GM19240 (cell line): ENCODE results near the gene KHDRBS2.
"Not testable (repeated sequence)": the region's sequence is repeated elsewhere in the genome, so short reads cannot be mapped to it uniquely, and the experiment has no call there.

Source experiments
- DNase-seq: peaks from one replicate; pipeline ENCODE4 v3.0.0; 2011; ENCODE audit warnings: low spot score; ENCODE audit not compliant: insufficient read length

Gene KHDRBS2

DNA sequence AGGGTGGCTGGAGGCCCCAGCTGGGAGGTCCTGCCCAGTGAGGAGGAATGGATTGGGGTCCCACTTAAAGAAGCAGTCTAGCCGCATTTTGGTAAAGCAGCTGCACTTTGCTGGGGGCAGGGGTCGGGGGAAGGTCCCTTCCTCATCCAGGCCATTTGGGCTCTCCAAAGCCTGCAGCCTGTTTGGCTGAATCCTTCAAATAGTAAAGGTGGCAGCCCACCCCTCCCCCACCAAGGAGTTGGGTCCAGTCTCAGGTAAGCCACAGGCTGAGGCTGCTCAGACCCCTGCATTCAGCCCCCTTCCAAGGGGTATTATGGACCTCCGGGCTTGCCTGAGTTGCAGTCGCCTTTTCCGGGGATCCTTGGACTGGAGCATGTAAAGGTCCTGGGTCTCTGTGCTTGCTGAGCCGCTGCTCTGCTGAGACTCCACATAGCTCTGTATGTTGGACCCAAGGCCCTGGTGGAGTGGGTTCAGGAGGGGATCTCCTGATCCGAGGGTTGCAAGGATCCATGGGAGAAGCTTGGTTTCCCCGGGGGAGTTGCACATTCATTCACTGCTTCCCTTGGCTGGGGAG, 417.4 kb downstream of the KHDRBS2 start:
- no peak for DNase-seq

DNA sequence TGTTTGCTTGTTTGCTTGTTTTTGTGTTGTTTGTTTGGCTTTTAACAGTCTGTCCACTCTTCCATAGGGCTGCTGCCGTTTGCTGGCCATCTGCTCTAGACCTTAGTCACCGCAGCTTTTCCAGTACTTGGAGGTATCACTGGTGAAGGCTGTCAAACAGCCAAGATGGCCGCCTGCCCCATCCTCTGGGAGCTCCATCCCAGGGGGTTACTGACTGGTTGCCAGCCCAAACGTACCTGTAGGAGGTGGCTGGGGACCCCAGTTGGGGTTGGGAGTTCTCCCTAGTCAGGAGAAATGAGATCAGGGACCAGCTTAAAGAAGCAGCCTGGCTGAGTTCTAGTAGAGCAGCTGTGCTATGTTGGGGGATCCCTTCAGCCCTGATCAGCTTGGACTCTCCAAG, 418.4 kb downstream of the KHDRBS2 start:
- no peak for DNase-seq

DNA sequence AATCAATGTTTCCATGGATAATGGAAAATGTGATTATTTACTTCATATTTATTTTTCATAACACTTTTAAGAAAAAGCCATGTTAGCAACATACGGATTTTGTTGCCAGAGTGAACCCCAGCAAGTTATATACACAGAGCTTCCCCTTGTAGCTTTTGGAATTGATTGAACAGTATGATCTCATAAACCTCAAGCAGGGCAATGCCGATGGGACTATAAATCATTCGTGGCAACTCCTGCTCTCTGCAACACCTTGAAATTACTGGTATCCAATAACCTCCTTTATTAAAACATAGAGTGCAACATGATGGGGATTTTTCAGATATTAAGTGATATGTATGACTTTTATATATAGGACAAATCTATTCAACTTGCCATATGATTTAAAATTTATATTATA, 428.5 kb downstream of the KHDRBS2 start:
- no peak for DNase-seq

DNA sequence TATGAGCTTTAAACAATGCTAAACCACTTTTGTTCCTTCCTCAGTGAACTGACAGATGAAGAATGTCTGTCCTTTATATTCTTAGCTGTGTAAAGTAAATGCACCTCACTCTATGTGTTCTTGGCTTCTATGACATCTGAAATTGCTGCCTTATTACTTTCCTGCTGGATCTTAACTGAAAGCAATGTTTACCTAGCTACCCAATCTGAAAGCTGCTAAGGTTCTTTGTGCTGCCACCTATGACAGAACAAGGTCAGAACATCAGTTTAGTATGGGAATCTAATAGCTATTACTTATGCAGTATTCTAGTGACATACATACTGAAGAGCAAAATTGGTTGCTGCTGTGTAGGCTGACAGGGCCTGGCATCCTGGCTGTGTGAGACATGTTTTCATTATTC, 444.1 kb downstream of the KHDRBS2 start:
- no peak for DNase-seq

DNA sequence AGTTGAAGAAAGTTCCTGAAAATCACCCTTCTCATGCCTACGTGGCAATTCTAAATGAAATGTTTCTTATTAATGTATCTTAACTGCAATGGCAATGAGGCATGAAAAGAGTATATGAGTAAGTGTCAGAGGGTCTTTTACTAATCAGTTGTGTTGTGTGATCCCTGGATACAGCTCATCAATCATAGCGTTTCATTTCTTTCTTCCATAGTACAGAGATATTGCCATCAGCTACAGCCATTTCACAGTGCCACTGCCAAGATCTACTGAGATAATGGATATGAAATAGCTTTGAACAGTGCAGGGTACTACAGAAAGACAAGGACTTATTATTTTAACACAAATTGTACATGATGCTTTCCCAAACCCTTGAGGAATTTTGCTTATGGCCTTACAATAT, 450.8 kb downstream of the KHDRBS2 start:
- DNase-seq: no peak

DNA sequence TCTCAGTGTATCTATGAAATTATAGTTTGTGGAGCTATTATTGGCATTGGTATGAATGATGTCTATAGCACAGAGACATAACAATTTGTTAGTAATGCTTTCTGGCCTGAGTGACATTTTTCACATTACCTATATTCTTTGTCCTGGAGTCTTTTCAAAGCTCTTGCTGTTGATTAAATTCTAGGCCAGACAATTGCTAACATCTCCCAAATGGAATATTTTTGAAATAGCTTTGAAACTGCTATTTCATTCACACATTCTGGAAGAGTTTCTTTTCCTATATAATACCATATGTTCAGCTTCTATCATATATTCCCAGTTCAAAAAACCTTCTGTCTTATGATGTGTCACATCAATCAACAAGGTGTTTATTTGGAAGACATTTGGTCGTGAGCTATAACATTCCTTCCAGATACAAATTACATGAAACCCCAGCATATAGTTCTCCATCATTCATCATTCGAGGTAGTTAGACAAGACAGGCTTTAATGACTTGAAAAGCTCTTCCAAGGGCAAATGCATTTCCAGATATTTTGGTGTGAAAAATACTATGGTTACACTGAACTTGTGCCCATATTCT, 452.8 kb downstream of the KHDRBS2 start:
- no peak for DNase-seq

DNA sequence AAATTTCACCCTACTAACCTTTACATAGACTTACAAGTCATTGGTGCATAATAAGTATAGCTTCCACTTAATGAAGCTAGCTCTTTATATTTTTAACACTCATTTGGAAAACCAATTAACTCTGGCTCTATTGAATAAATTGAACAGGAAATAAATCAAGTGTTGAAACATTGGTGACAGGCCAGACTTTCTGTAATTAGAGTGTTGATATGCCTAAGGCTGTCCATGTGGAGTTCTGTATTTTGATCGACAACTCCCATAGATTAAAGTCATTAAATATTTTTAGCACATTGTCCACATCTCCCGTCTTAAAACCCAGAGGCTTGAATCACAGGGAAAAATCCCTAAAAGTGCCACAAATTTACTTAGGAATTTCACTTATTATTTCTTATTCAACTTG, 468.3 kb downstream of the KHDRBS2 start:
- DNase-seq: no peak

DNA sequence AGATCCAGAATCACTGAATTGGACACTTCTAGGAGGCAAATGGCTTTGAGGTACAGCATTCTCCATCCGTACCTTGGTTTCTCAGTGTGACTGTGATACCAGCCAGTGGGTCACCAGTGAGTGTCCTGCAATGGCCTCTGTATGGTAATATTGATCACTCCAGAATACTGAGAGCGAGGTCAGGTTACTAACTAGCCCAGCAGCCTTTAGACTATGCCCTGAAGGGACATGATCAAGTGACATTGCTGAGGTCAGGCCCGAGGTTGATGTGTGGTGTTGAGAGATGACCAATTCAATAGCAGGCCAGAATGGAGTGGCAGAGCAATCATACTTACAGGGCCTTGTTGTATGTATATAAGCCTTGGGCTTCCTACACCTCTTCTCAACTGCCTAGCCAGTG, 476.0 kb downstream of the KHDRBS2 start:
- no peak for DNase-seq

DNA sequence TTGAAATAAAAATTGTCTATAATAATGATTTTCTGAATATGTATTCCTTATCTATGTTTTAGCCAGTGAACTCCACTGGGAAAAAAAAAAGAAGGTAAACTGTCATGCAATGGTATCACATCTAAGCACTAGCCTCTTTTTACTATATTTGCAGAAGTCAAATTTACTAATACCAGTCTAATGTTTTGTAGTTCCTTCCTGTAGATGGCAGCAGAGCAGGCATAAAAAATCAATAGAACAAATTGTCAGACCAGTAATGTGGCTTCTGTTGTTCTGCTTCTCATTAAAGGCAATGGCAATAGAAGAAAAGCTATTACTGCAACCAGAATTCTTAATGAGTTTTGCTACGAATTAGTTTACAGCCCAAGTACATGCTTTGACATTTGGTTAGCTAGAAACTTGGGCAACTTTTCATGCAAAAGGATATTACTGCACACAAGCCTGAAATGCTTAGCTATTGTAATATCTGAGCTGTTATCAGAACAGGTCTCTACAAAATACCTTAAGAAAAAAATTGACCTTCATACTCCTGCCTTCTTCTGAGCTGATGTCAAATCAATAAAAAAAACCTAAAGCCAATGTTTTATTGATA, 476.9 kb downstream of the KHDRBS2 start:
- no peak for DNase-seq

DNA sequence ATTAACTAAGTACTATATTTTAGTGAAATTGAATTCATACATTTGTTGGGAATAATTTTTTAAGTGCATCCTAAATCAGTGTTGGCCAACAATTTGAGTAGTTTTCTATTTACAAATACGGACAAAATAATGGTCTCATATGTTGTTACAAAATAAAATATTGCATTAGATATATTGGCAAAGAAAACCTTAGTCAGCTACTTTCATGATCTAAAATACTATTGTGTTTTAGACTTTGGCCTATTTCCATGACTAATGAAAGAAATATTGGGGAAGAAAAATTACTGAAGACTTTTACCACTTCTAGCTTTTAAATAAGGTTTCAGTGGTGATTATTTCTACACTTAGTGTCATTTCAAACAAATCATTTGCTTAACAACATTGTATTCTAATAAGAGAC, 498.0 kb downstream of the KHDRBS2 start:
- DNase-seq: no peak

DNA sequence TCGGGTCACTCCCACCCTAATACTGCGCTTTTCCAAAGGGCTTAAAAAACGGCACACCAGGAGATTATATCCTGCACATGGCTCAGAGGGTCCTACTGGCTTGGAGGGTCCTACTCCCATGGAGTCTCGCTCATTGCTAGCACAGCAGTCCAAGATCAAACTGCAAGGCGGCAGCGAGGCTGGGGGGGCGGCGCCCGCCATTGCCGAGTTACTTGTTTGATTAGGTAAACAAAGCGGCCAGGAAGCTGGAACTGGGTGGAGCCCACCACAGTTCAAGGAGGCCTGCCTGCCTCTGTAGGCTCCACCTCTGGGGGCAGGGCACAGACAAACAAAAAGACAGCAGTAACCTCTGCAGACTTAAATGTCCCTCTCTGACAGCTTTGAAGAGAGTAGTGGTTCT, 516.6 kb downstream of the KHDRBS2 start:
- not testable (repeated sequence) for DNase-seq

DNA sequence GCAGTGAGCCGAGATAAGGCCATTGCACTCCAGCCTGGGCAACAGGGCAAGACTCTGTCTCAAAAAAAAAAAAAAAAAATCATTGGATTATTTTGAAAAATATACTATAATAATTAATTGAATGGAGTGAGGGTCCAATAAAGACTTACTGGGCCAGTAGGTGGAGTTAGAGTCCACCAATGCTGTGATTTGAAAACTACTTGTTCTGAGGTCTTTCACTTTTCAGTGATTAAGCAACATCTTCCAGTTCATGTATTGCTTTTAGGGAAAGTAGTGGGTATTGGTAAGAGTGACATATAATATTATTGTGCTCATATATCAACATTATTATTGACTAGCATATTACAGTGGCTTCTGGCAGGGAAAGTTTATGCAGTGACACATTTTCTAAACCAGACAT, 530.3 kb downstream of the KHDRBS2 start:
- DNase-seq: no peak

DNA sequence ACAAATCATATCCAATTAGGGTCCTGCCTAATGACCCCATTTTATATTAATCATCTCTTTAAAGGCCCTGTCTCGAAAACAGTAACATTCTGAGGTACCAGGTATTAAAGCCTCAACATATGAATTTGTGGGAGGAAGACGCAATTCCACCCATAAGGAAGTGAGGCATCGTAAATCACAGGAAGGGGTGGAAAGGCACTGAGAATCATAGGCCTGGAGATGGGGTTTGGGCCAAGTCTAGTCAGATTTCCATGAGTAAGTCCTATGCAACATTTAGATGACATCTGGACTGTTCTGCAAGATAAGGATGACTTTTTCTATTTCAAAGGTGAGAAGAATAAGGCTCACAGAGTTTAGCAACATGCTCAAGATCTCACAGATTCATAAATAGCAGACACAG, 534.0 kb downstream of the KHDRBS2 start:
- DNase-seq: no peak

DNA sequence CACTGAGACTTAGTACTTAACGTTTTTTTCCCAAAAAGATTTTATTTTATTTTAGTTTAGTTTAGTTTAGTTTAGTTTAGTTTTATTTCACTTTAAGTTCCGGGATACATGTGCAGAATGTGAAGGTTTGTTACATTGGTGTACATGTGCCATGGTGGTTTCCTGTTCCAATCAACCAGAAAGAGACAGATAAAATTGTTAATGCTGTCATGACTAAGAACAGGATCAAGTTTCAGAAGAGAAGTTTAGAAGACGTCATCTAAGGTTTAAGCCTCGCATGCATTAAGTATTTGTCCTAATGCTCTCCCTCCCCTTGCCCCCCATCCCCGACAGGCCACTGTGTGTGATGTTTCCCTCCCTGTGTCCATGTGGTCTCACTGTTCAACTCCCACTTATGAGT, 540.0 kb downstream of the KHDRBS2 start:
- DNase-seq: no peak

DNA sequence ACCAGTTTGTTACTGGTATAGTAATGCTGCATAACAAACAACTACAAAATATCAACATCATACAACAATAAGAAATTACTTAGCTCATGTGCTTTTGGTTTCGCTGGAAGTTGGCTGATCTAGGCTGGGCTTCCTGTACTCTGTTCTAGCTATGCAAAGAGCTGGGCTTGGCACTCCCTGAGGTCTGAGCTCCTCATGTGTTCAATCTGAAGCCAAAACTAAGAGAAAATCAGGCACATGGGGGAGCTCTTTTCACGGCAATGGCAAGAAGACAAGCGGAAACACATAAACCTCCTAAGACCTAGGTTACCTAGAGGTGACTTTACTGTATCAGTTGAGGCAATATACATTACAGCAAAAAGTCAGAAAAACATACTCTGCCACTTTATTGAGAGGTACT, 574.2 kb downstream of the KHDRBS2 start:
- no peak for DNase-seq

DNA sequence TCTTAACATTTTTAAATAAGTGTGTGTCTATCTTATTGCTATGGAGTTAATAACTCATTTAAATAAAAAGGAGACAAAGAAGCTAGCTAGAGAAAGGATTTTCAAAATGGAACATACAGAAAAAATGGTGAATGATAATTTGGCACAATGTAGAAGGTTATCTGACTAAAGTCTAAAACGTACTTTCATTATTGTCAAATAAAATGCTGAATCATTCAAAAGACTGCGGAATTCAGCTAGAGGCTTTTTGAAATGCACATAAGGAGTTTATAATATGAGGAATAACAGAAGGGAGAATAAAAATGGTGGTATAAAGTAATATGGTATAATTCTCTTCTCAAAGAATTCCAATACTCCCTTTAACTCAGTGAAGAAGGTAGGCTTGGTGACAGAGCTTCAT, 597.9 kb downstream of the KHDRBS2 start:
- DNase-seq: no peak

DNA sequence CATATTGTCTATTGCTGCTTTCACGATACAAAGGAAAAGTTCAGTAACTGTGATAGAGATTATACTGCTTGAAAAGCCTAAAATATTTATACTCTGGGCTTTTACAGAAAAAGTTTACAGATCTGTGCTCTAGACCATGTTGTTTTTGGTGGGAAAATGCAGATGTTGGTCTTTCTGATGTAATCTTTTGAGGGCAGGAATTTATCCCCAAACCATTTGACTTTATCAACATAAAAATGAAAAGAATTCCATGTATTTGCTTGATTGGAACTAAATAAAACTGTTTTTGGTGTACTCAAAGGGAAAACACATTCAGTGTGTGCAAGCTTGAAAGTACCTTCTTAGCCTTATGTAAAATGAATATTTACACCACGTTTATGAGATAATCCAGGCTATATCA, 603.5 kb downstream of the KHDRBS2 start:
- DNase-seq: no peak

DNA sequence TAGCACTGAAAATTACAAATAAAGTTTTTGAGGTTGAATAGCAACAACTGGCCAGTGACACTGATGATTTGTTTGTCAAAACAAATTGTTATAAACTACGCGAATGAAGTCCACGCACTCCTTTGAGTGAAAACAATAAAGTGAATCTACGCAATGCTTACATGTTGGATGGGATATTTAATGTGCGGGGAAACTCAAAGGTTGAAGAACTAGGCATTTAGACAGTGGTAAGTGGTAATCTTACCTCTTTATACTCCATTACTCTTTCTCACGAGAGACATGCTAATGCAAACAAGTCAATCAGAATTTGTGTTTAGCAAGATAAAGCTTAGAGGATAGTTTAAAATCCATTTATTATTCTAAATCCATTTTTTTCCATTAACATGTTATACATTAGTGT, 606.4 kb downstream of the KHDRBS2 start:
- no peak for DNase-seq

DNA sequence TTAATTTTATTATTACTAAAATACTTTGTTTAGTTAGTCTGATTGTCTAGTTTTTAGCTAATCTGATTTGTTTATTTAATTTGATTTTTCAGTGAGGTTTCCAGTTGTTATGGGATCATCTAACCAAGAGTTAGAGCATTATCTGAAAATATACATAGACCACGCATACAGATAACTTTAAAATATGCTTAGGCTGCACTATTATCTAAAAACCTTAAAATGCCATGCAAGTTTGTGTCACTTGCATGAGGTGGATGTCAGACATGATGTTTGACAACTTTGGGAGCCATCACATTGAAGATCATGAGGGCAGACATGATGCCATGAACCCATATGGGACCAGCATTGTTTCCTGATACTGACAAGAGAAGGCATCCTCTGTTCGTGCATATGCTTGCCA, 610.3 kb downstream of the KHDRBS2 start:
- no peak for DNase-seq

DNA sequence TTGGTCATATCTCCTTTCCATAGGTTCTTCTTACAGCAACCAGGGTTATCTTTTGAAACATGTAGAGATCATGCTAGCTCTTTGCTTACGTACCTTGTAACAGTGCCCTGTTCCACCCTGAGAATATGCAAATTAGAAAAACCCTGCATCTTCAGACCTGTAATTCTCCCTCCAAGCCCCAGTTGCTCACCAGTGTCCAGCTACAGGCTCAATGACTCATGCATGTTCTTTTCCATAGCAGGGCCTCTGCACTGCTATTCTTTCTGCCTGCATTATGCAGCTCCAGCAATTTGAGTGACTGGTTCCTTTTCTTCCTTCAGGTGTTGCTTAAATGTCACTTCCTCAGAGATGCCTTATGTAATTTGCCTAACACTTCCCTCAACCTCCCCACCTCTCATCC, 636.2 kb downstream of the KHDRBS2 start:
- DNase-seq: no peak

DNA sequence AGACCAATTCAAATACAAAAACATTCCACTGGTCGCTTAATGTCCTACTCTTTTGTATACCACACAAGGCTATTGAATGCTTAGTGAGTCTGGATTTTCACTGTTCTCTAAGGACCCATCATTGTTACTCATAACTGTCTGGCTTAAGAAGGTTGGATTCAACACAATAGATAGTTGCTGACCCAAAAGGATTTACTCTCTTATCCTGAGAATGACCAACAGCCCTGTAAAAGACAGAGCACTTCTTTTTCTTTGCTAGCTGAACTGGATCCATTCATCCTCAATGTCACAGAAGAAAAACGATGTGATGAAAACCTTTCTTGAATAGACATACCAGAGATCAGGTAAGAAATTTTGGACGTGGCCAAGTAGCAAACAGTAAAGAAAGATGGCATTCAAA, 645.6 kb downstream of the KHDRBS2 start:
- no peak for DNase-seq
